Measurements from ENCODE around the gene PKD1. TPM values are rescaled to one million over a fixed set of nuclear protein-coding genes. Genes with fewer than 3 reads are reported as not detected.
A peak's percentile ranks its signal among the peaks of the same experiment; 100 is the strongest.

Gene PKD1
- total RNA-seq, 1 experiment from 2014 or later, result 102 TPM

GRCh38 chr16:2159175-2159838, 23.6 kb upstream of the PKD1 start (continued):
- no peak for TF ChIP-seq ZSCAN18 (CRISPR knock-in tag; IDR thresholded peaks at IDR 0.05)
- TF ChIP-seq, protein P1, sequence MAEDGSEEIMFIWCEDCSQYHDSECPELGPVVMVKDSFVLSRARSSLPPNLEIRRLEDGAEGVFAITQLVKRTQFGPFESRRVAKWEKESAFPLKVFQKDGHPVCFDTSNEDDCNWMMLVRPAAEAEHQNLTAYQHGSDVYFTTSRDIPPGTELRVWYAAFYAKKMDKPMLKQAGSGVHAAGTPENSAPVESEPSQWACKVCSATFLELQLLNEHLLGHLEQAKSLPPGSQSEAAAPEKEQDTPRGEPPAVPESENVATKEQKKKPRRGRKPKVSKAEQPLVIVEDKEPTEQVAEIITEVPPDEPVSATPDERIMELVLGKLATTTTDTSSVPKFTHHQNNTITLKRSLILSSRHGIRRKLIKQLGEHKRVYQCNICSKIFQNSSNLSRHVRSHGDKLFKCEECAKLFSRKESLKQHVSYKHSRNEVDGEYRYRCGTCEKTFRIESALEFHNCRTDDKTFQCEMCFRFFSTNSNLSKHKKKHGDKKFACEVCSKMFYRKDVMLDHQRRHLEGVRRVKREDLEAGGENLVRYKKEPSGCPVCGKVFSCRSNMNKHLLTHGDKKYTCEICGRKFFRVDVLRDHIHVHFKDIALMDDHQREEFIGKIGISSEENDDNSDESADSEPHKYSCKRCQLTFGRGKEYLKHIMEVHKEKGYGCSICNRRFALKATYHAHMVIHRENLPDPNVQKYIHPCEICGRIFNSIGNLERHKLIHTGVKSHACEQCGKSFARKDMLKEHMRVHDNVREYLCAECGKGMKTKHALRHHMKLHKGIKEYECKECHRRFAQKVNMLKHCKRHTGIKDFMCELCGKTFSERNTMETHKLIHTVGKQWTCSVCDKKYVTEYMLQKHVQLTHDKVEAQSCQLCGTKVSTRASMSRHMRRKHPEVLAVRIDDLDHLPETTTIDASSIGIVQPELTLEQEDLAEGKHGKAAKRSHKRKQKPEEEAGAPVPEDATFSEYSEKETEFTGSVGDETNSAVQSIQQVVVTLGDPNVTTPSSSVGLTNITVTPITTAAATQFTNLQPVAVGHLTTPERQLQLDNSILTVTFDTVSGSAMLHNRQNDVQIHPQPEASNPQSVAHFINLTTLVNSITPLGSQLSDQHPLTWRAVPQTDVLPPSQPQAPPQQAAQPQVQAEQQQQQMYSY (CRISPR knock-in tag; IDR thresholded peaks at IDR 0.05), result no peak
- no peak for TF ChIP-seq NFYB (CRISPR knock-in tag; conservative IDR thresholded peaks at IDR 0.05; ENCODE audit: low read depth)
- TF ChIP-seq NR1H2 (CRISPR knock-in tag; IDR thresholded peaks at IDR 0.05), result no peak
- TF ChIP-seq KAT7 (CRISPR knock-in tag; IDR thresholded peaks at IDR 0.05; ENCODE audit: borderline replicate concordance), result no peak
- TF ChIP-seq, protein P2, sequence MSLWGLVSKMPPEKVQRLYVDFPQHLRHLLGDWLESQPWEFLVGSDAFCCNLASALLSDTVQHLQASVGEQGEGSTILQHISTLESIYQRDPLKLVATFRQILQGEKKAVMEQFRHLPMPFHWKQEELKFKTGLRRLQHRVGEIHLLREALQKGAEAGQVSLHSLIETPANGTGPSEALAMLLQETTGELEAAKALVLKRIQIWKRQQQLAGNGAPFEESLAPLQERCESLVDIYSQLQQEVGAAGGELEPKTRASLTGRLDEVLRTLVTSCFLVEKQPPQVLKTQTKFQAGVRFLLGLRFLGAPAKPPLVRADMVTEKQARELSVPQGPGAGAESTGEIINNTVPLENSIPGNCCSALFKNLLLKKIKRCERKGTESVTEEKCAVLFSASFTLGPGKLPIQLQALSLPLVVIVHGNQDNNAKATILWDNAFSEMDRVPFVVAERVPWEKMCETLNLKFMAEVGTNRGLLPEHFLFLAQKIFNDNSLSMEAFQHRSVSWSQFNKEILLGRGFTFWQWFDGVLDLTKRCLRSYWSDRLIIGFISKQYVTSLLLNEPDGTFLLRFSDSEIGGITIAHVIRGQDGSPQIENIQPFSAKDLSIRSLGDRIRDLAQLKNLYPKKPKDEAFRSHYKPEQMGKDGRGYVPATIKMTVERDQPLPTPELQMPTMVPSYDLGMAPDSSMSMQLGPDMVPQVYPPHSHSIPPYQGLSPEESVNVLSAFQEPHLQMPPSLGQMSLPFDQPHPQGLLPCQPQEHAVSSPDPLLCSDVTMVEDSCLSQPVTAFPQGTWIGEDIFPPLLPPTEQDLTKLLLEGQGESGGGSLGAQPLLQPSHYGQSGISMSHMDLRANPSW (CRISPR knock-in tag; conservative IDR thresholded peaks at IDR 0.05; ENCODE audit: low read depth), result no peak
- no peak for TF ChIP-seq SMAD4 (CRISPR knock-in tag; IDR thresholded peaks at IDR 0.05)
- TF ChIP-seq IRF2 (CRISPR knock-in tag; IDR thresholded peaks at IDR 0.05; ENCODE audit: borderline replicate concordance, low read depth), result no peak
- TF ChIP-seq MXD4 (CRISPR knock-in tag; IDR thresholded peaks at IDR 0.05; ENCODE audit: borderline replicate concordance), result no peak

DNA sequence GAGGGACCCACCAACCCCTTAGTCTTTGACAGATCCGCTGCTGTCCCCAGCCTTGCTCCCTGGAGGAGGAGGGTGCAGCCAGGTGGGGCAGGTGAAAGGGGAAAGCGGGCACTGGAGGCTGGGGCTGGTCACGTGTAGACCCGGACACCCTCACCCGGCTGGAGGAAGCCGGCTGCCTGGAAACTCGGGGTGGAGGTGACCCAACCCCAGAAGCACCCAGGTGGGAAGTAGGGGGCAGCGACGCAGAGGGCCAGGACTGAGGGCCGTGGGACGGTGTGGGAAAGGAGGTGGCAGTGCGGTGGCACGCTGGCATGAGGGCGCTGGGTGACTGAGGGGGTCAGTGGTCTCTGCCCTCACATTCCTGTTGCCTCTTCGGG, 22.6 kb upstream of the PKD1 start:
- ChIA-PET POLR2A (no interaction called here), CTCF (interaction anchor here (1.3 kb wide), 1 partner anchor 37 kb away, joined by 4 read pairs; no protein-coding TSS in a partner anchor)
- peak overlapping the region; percentile 99; the same call in 1 of the 2 replicates for H3K4me3 Mint-ChIP-seq
- DNase-seq (ENCODE audit: low spot score), result no peak
- H3K9me3 Mint-ChIP-seq, result no peaks in the 10 kb centered on the region
- H3K36me3 Mint-ChIP-seq, result peaks cover 23% of the 10 kb centered on the region
- no peak for ATAC-seq
- no peaks in the 10 kb centered on the region; the same call in 1 of the 2 replicates for H3K27me3 Mint-ChIP-seq (ENCODE audit: low read depth)
- peaks cover 29% of the 10 kb centered on the region for H3K4me1 Mint-ChIP-seq
- peak overlapping the region; percentile 68; the same call in 1 of the 2 replicates for H3K27ac Mint-ChIP-seq
- TF ChIP-seq, protein P3, sequence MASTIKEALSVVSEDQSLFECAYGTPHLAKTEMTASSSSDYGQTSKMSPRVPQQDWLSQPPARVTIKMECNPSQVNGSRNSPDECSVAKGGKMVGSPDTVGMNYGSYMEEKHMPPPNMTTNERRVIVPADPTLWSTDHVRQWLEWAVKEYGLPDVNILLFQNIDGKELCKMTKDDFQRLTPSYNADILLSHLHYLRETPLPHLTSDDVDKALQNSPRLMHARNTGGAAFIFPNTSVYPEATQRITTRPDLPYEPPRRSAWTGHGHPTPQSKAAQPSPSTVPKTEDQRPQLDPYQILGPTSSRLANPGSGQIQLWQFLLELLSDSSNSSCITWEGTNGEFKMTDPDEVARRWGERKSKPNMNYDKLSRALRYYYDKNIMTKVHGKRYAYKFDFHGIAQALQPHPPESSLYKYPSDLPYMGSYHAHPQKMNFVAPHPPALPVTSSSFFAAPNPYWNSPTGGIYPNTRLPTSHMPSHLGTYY (CRISPR knock-in tag; IDR thresholded peaks at IDR 0.05), result no peak
- TF ChIP-seq, protein P4, sequence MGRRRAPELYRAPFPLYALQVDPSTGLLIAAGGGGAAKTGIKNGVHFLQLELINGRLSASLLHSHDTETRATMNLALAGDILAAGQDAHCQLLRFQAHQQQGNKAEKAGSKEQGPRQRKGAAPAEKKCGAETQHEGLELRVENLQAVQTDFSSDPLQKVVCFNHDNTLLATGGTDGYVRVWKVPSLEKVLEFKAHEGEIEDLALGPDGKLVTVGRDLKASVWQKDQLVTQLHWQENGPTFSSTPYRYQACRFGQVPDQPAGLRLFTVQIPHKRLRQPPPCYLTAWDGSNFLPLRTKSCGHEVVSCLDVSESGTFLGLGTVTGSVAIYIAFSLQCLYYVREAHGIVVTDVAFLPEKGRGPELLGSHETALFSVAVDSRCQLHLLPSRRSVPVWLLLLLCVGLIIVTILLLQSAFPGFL (CRISPR knock-in tag; IDR thresholded peaks at IDR 0.05; ENCODE audit: borderline replicate concordance), result no peak
- TF ChIP-seq, protein P5, sequence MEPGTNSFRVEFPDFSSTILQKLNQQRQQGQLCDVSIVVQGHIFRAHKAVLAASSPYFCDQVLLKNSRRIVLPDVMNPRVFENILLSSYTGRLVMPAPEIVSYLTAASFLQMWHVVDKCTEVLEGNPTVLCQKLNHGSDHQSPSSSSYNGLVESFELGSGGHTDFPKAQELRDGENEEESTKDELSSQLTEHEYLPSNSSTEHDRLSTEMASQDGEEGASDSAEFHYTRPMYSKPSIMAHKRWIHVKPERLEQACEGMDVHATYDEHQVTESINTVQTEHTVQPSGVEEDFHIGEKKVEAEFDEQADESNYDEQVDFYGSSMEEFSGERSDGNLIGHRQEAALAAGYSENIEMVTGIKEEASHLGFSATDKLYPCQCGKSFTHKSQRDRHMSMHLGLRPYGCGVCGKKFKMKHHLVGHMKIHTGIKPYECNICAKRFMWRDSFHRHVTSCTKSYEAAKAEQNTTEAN (CRISPR knock-in tag; IDR thresholded peaks at IDR 0.05), result no peak
- no peak for TF ChIP-seq ZNF138 (CRISPR knock-in tag; conservative IDR thresholded peaks at IDR 0.05)
- no peak for TF ChIP-seq USF1 (CRISPR knock-in tag; IDR thresholded peaks at IDR 0.05)
- TF ChIP-seq ZSCAN18 (CRISPR knock-in tag; IDR thresholded peaks at IDR 0.05), result no peak
- no peak for TF ChIP-seq CDX4 (CRISPR knock-in tag; IDR thresholded peaks at IDR 0.05; ENCODE audit: borderline replicate concordance)
- TF ChIP-seq HMGA2 (CRISPR knock-in tag; IDR thresholded peaks at IDR 0.05), result no peak
- TF ChIP-seq, protein P6, sequence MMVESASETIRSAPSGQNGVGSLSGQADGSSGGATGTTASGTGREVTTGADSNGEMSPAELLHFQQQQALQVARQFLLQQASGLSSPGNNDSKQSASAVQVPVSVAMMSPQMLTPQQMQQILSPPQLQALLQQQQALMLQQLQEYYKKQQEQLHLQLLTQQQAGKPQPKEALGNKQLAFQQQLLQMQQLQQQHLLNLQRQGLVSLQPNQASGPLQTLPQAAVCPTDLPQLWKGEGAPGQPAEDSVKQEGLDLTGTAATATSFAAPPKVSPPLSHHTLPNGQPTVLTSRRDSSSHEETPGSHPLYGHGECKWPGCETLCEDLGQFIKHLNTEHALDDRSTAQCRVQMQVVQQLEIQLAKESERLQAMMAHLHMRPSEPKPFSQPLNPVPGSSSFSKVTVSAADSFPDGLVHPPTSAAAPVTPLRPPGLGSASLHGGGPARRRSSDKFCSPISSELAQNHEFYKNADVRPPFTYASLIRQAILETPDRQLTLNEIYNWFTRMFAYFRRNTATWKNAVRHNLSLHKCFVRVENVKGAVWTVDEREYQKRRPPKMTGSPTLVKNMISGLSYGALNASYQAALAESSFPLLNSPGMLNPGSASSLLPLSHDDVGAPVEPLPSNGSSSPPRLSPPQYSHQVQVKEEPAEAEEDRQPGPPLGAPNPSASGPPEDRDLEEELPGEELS (CRISPR knock-in tag; IDR thresholded peaks at IDR 0.05), result no peak
